K562 (cell line): ENCODE data around the gene OR2C1. TPM values are rescaled to one million over a fixed set of nuclear protein-coding genes. Genes with fewer than 3 reads are reported as not detected.
A peak's percentile ranks its signal among the peaks of the same experiment; 100 is the strongest.

Experiments used
- ATAC-seq: fragments of 200-7000 bp; cut with Tn5 transposase; 3 replicates; pipeline ENCODE4 v1.9.1; 2020; ENCODE audit warnings: moderate library complexity
- BruUV-seq: library from RNA; stranded (reverse); fragments of 400-500 nt; replicated peaks from 2 replicates; lab custom pipeline; 2021; lab: Mats Ljungman, UMichigan
- CTCF ChIA-PET: fragments of 300-600 bp; formaldehyde crosslinking; extraction: SDS; loops from one replicate; lab custom pipeline; 2021; ENCODE audit warnings: low intra/inter-chr PET ratio; lab: Yijun Ruan, JAX
- POLR2A ChIA-PET: fragments of 300-600, 350-650 bp; sonication (Branson Sonifier 250); formaldehyde crosslinking; extraction: SDS; loops from one replicate; lab custom pipeline; 2021; ENCODE audit warnings: antibody characterized with exemption, inconsistent platforms; lab: Yijun Ruan, JAX
- DNase-seq, 4 experiments: peaks; one replicate each; pipeline versions ENCODE4 v3.0.0 to v3.0.0-alpha.2; 2011 to 2018; ENCODE audit warnings: low spot score in 3 of 4, mixed read lengths in 3 of 4; ENCODE audit errors: extremely low read depth in 1 of 4
- FAIRE-seq: peaks from 2 replicates; lab custom pipeline; 2011; peaks lifted over from hg19 to GRCh38; lab: Jason Lieb, UNC
- H2AFZ ChIP-seq: 2 replicates; pipeline ENCODE4 v1.6.0; 2011; ENCODE audit warnings: low read depth, low read length, control low read depth, inconsistent platforms
- H3K27ac ChIP-seq: fragments of 200-600 bp; 3 replicates; pipeline ENCODE4 v1.8.0; 2011; ENCODE audit warnings: low read depth, mild to moderate bottlenecking, control low read depth, inconsistent platforms, low read length, moderate library complexity, mixed read lengths; ENCODE audit errors: extremely low read depth
- H3K27me3 ChIP-seq, 2 experiments: fragments of 300-600 bp in 1 of 2; 2 replicates in 1 of 2; 3 replicates in 1 of 2; pipeline versions ENCODE4 v1.6.0 to v1.8.0; 2011; ENCODE audit warnings: inconsistent platforms in 2 of 2, low read length in 2 of 2, mild to moderate bottlenecking in 1 of 2, mixed read lengths in 1 of 2, moderate library complexity in 1 of 2; ENCODE audit not compliant: control insufficient read depth in 2 of 2, insufficient read depth in 2 of 2
- H3K36me3 ChIP-seq: fragments of 300-600 bp; 3 replicates; pipeline ENCODE4 v1.8.0; 2011; ENCODE audit warnings: mild to moderate bottlenecking, low read length, inconsistent platforms; ENCODE audit not compliant: control insufficient read depth, insufficient read depth
- H3K4me1 ChIP-seq, 2 experiments: fragments of 200-600 bp in 1 of 2; replicated peaks in 1 of 2; 2 replicates in 1 of 2; 3 replicates in 1 of 2; pipeline versions ENCODE4 v1.5.1 to v1.8.0; 2011; ENCODE audit warnings: inconsistent platforms in 2 of 2, low read length in 2 of 2, mild to moderate bottlenecking in 1 of 2, mixed read lengths in 1 of 2, moderate library complexity in 1 of 2; ENCODE audit not compliant: control insufficient read depth in 2 of 2, insufficient read depth in 2 of 2
- H3K4me2 ChIP-seq: 2 replicates; pipeline ENCODE4 v1.6.1; 2011; ENCODE audit warnings: low read length, control low read depth, inconsistent platforms, mixed read lengths; ENCODE audit not compliant: insufficient read depth
- H3K4me3 ChIP-seq: fragments of 200-600 bp; sonication (generic), shearing (Covaris generic); 2 replicates; pipeline ENCODE4 v1.5.1; 2016; ENCODE audit warnings: control low read depth, inconsistent platforms
- H3K79me2 ChIP-seq: fragments of 200-600 bp; 3 replicates; pipeline ENCODE4 v1.8.0; 2011; ENCODE audit warnings: low read length, inconsistent platforms; ENCODE audit not compliant: control insufficient read depth, insufficient read depth
- H3K9ac ChIP-seq, 2 experiments: 2 replicates each; pipeline versions ENCODE4 v1.6.0 to v1.6.1; 2011; ENCODE audit warnings: low read depth in 2 of 2, low read length in 2 of 2, control low read depth in 1 of 2, inconsistent platforms in 1 of 2, mild to moderate bottlenecking in 1 of 2, mixed read lengths in 1 of 2; ENCODE audit not compliant: insufficient read depth in 1 of 2
- H3K9me1 ChIP-seq: one replicate; pipeline ENCODE4 v1.6.0; 2011; ENCODE audit warnings: inconsistent platforms, mild to moderate bottlenecking, low read length, moderate library complexity; ENCODE audit not compliant: control insufficient read depth, insufficient read depth
- H3K9me3 ChIP-seq: replicated peaks from 2 replicates; pipeline ENCODE4 v1.5.1; 2011; ENCODE audit warnings: low read depth, low read length, inconsistent platforms; ENCODE audit not compliant: control insufficient read depth, insufficient read depth
- H4K20me1 ChIP-seq: replicated peaks from 2 replicates; pipeline ENCODE4 v1.6.1; 2011; ENCODE audit warnings: low read length, inconsistent platforms, mixed read lengths; ENCODE audit not compliant: control insufficient read depth, insufficient read depth
- ATF1 ChIP-seq, 2 experiments: fragments of 450-650 bp in 1 of 2; IDR thresholded peaks; 2 replicates each; pipeline ENCODE4 v1.6.1; 2016; ENCODE audit warnings: missing compliant biosample characterization in 1 of 2, missing genetic modification characterization in 1 of 2
- C11orf30 ChIP-seq: fragments of 450-650 bp; IDR thresholded peaks from 2 replicates; pipeline ENCODE4 v1.6.1; 2016; ENCODE audit warnings: low read depth, mild to moderate bottlenecking
- FOXK1 ChIP-seq: sonication (generic); formaldehyde crosslinking; IDR thresholded peaks from 2 replicates; pipeline ENCODE4 v1.8.0; 2022; ENCODE audit warnings: missing genetic modification reagents, mild to moderate bottlenecking, borderline replicate concordance
- MAFF ChIP-seq: IDR thresholded peaks from 2 replicates; pipeline ENCODE4 v1.6.1; 2012; ENCODE audit warnings: low read length, improper control_type of control experiment
- MAFG ChIP-seq: fragments of 450-650 bp; conservative IDR thresholded peaks from 2 replicates; pipeline ENCODE4 v1.6.1; 2016; ENCODE audit warnings: missing genetic modification characterization, missing compliant biosample characterization
- MAFK ChIP-seq: IDR thresholded peaks from 2 replicates; pipeline ENCODE4 v1.6.1; 2011; ENCODE audit warnings: low read length, improper control_type of control experiment
- ZFP1 ChIP-seq: fragments of 450-650 bp; formaldehyde crosslinking; IDR thresholded peaks from 2 replicates; pipeline ENCODE4 v1.4.0; 2020; ENCODE audit warnings: mild to moderate bottlenecking, mixed read lengths
- ZNF316 ChIP-seq: fragments of 450-650 bp; IDR thresholded peaks from 2 replicates; pipeline ENCODE4 v1.6.1; 2016
- WGBS: fragments of 100-300 bp; shearing (Covaris generic); methylation state at CpG from one replicate; pipeline ENCODE4 v1.1.6; 2016; ENCODE audit warnings: low coverage, mixed read lengths; ENCODE audit not compliant: insufficient coverage; ENCODE audit errors: missing lambda C conversion rate; 5-methylcytosine and 5-hydroxymethylcytosine counted together
- in situ Hi-C: fragments of 300-500 bp; cut with MboI; formaldehyde crosslinking; loops from 4 replicates; pipeline ENCODE4 v1.15.0; 2018; ENCODE audit warnings: inconsistent platforms, mixed read lengths
- intact Hi-C: fragments of 100-400 bp; cut with micrococcal nuclease; formaldehyde crosslinking; loops from 2 replicates; pipeline ENCODE4 v1.14.2; 2022
- polyA plus RNA-seq, 8 experiments: library from polyadenylated mRNA; depleted of rRNA in 4 of 8; stranded (reverse) in 5 of 8; unstranded in 3 of 8; fragments of >200 nt; fragmentation: Nextera tagmentation in 2 of 8; fragmentation: Illumina TruSeq in 1 of 8; extraction: Ambion mirVana in 2 of 8; extraction: Trizol in 1 of 8; gene quantifications; 2 replicates each; pipeline versions ENCODE4 v1.2.1 to v1.2.3, GENCODE V29; 2011 to 2014; ENCODE audit warnings: inconsistent platforms in 1 of 8, missing spikeins in 1 of 8
- total RNA-seq, 7 experiments: library from RNA; depleted of rRNA in 6 of 7; stranded (reverse); fragments of >200 nt in 6 of 7; fragmentation: Illumina TruSeq in 2 of 7; extraction: Trizol in 2 of 7; gene quantifications; 2 replicates each; pipeline versions ENCODE4 v1.2.1 to v1.2.3, GENCODE V29; 2011 to 2021; ENCODE audit warnings: low replicate concordance in 1 of 7
- TF ChIP-seq, protein P1 (sequence below): sonication (generic); formaldehyde crosslinking; IDR thresholded peaks from 2 replicates; pipeline ENCODE4 v1.9.0; 2022; ENCODE audit warnings: mild to moderate bottlenecking, missing genetic modification reagents
- TF ChIP-seq, protein P2 (sequence below): fragments of 250-450 bp; sonication (Bioruptor Pico); IDR thresholded peaks from 2 replicates; pipeline ENCODE4 v1.9.0; 2021; ENCODE audit warnings: mild to moderate bottlenecking, inconsistent platforms

Gene OR2C1
- total and polyA plus RNA-seq, 9 of the 15 experiments (the other 6 are each of a cell fraction or from before 2014, with no cell fraction given) = not detected

DNA sequence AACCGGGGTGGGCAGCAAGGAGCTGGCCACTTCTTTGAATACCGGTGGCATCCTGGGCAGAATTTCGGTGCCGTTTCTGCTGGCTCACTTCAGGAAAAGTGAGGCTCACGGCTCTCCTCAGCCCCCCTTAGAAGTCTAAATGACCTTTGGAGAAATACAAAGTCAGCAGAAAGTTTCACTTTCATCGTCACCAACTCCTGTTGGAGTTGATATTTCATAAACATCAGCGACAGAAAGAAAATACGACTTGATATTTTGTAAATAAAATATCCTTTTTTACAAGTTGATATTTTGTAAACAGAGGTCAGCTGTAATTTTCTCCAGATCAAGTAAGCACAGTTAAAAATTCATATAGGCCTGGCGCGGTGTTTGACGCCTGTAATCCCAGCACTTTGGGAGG is 49.6 kb upstream of the OR2C1 start:
- no peak for ATAC-seq
- intact Hi-C loops = loop anchor here (10.0 kb wide), 1 partner anchor 99 kb away; the partner anchor contains the start of genes ZNF174 and ZSCAN32
- Histone ChIP-seq H3K4me2 (peak overlapping the region; percentile 78), H2AFZ (peak overlapping the region; percentile 95), H3K9ac (peak overlapping the region; percentile 87 to 95), H3K4me3 (peak overlapping the region; percentile 73), H3K4me1 (peaks cover 0 to 16% of the 10 kb centered on the region in 2 experiments; a peak in 4 of 5 replicates), H4K20me1 (no peaks in the 10 kb centered on the region), H3K79me2 (peaks cover 13% of the 10 kb centered on the region), H3K36me3 (peaks cover 15% of the 10 kb centered on the region), H3K9me1 (no peaks in the 10 kb centered on the region), H3K9me3 (peaks cover 22% of the 10 kb centered on the region), H3K27ac (peak overlapping the region; percentile 94), H3K27me3 (no peaks in the 10 kb centered on the region)
- POLR2A ChIA-PET = interaction anchor here (0.6 to 2.0 kb wide), 5 partner anchors 12 to 95 kb away, joined by 3 to 7 read pairs (median 5); partner anchors contain the start of genes ZNF174 and ZSCAN32
- in situ Hi-C loops = no loop called here
- no peak for FAIRE-seq
- 70% methylated on average over 11 of the region's 11 CpGs for WGBS
- BruUV-seq = no TSS peak
- TF ChIP-seq C11orf30 (peak; percentile 77), ATF1 (CRISPR knock-in tag; IDR thresholded peaks at IDR 0.05) (no peak), ATF1 (tag; IDR thresholded peaks at IDR 0.05) (no peak), ZNF316 (peak; percentile 89), MAFG (tag) (peak; percentile 63), ZFP1 (CRISPR knock-in tag) (no peak), MAFF (peak; percentile 71), MAFK (peak; percentile 36; the same call in 1 of the 2 replicates), FOXK1 (0 out of 2 replicates have a peak, but pooled peaks have one; percentile 1)
- TF ChIP-seq, protein P1, sequence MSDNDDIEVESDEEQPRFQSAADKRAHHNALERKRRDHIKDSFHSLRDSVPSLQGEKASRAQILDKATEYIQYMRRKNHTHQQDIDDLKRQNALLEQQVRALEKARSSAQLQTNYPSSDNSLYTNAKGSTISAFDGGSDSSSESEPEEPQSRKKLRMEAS = no peak
- TF ChIP-seq, protein P2, sequence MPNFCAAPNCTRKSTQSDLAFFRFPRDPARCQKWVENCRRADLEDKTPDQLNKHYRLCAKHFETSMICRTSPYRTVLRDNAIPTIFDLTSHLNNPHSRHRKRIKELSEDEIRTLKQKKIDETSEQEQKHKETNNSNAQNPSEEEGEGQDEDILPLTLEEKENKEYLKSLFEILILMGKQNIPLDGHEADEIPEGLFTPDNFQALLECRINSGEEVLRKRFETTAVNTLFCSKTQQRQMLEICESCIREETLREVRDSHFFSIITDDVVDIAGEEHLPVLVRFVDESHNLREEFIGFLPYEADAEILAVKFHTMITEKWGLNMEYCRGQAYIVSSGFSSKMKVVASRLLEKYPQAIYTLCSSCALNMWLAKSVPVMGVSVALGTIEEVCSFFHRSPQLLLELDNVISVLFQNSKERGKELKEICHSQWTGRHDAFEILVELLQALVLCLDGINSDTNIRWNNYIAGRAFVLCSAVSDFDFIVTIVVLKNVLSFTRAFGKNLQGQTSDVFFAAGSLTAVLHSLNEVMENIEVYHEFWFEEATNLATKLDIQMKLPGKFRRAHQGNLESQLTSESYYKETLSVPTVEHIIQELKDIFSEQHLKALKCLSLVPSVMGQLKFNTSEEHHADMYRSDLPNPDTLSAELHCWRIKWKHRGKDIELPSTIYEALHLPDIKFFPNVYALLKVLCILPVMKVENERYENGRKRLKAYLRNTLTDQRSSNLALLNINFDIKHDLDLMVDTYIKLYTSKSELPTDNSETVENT (CRISPR knock-in tag) = no peak
- no peak for DNase-seq
- CTCF ChIA-PET = no interaction called here
